A549 treated with GW870086 at 1 μM for 4 hours (cell line): Measurements from ENCODE around the gene ZNF431. TPM values are rescaled to one million over a fixed set of nuclear protein-coding genes. Genes with fewer than 3 reads are reported as not detected.

Experiments
- total RNA-seq: library from RNA; stranded (reverse); fragments of 200-300 nt; extraction: Qiagen RNA extraction; gene quantifications from 5 replicates; pipeline ENCODE4 v1.2.3, GENCODE V29; 2022; ENCODE audit warnings: low read depth

The ZNF431 gene
- total RNA-seq = 3.9 to 5.3 TPM (median 4.8 TPM) in 5 replicates

GRCh38 chr19:21141787-21142464, at the start of gene ZNF431:
Gene ZNF431 (plus strand): TSS chr19:21142040. CDS start chr19:21142184, 144 bp downstream.

Other genes with a start within 250 kb of the ZNF431 start
- 0.19 to 0.24 TPM in 2 of 5 replicates, not detected in the others for gene ZNF85, start 218.8 kb upstream of the ZNF431 start, total RNA-seq
- gene ZNF430, start 121.4 kb upstream of the ZNF431 start, total RNA-seq = 1.5 to 2.2 TPM (median 1.9 TPM) in 5 replicates
- 2.8 to 4.2 TPM (median 2.9 TPM) in 5 replicates for gene ZNF714, start 59.8 kb upstream of the ZNF431 start, total RNA-seq
- gene ZNF708, start 187.4 kb downstream of the ZNF431 start, total RNA-seq = 0.88 to 1.3 TPM (median 1.2 TPM) in 5 replicates
- 0.42 to 1.0 TPM (median 0.88 TPM) in 5 replicates for gene ZNF738, start 217.0 kb downstream of the ZNF431 start, total RNA-seq